Measurements from ENCODE around the gene DYNC1LI1.

Gene DYNC1LI1

GRCh38 chr3:32596909-32597369 is 26.3 kb upstream of the DYNC1LI1 start:
- no peak for TF ChIP-seq CTCF (IDR thresholded peaks at IDR 0.05; ENCODE audit: low read depth, low read length, missing control alignments)
- no peak for DNase-seq (ENCODE audit: low read depth)
- H3K4me3 ChIP-seq (ENCODE audit: low read depth, low read length) = no peak overlapping the region

GRCh38 chr3:32596282-32596908 is 25.7 kb upstream of the DYNC1LI1 start:
- TF ChIP-seq CTCF (IDR thresholded peaks at IDR 0.05; ENCODE audit: low read depth, low read length, missing control alignments) = no peak
- no peak overlapping the region for H3K4me3 ChIP-seq (ENCODE audit: low read depth, low read length)
- no peak for DNase-seq (ENCODE audit: low read depth)

GRCh38 chr3:32595323-32595722 is 24.7 kb upstream of the DYNC1LI1 start:
- no peak for DNase-seq (ENCODE audit: low read depth)
- H3K4me3 ChIP-seq (ENCODE audit: low read depth, low read length) = no peak overlapping the region
- TF ChIP-seq CTCF (IDR thresholded peaks at IDR 0.05; ENCODE audit: low read depth, low read length, missing control alignments) = no peak

GRCh38 chr3:32593903-32594525 is 23.4 kb upstream of the DYNC1LI1 start:
- TF ChIP-seq CTCF (IDR thresholded peaks at IDR 0.05; ENCODE audit: low read depth, low read length, missing control alignments) = no peak
- no peak for DNase-seq (ENCODE audit: low read depth)
- no peak overlapping the region for H3K4me3 ChIP-seq (ENCODE audit: low read depth, low read length)

GRCh38 chr3:32592696-32593353 is 22.2 kb upstream of the DYNC1LI1 start:
- no peak for TF ChIP-seq CTCF (IDR thresholded peaks at IDR 0.05; ENCODE audit: low read depth, low read length, missing control alignments)
- no peak for DNase-seq (ENCODE audit: low read depth)
- H3K4me3 ChIP-seq (ENCODE audit: low read depth, low read length) = no peak overlapping the region

GRCh38 chr3:32592011-32592410 is 21.4 kb upstream of the DYNC1LI1 start:
- no peak overlapping the region for H3K4me3 ChIP-seq (ENCODE audit: low read depth, low read length)
- DNase-seq (ENCODE audit: low read depth) = no peak
- TF ChIP-seq CTCF (IDR thresholded peaks at IDR 0.05; ENCODE audit: low read depth, low read length, missing control alignments) = no peak

All from GM12864 (cell line).